GM18909 (cell line): ENCODE measurements around the gene KIAA0825.

Source experiments
- ATAC-seq: cut with Tn5 transposase; IDR thresholded peaks from one replicate; pipeline ENCODE4 v1.9.1; 2021; ENCODE audit warnings: mild to moderate bottlenecking; ENCODE audit not compliant: unreplicated experiment, poor library complexity

KIAA0825 gene

DNA sequence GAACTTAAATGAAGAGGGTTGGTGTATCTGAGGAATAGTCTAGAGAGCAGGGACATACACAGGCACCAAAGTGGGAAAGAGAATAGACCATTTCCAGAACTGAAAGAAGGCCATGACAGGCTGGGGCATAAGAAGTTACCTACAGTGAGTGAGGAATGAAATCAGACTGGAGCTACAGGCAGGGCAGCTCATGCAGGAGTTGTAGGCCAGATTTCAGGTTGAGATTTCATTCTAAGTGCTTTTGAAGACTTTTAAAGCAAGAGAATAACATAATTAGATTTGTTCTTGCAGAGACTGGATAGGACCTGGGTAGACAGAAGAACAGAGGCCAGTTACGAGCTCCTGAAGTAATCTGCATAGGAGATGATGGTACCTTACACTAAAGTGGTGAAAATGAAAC is 280.8 kb downstream of the KIAA0825 start:
- ATAC-seq, result no peak

DNA sequence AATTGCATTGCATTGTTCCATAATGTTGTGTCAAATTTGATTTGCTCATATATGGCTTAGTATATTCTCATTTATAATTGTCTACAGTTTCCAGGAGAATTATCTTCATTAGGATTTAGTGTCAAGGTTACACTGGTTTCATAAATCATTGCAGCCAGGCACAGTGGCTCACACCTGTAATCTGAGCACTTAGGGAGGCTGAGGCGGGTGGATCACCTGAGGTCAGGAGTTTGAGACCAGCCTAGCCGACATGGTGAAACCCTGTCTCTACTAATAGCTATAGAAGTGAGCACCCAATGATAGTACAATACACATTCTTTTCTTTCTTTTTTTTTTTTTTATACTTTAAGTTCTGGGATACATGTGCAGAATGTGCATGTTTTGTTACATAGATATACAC is 282.5 kb downstream of the KIAA0825 start:
- no peak for ATAC-seq

DNA sequence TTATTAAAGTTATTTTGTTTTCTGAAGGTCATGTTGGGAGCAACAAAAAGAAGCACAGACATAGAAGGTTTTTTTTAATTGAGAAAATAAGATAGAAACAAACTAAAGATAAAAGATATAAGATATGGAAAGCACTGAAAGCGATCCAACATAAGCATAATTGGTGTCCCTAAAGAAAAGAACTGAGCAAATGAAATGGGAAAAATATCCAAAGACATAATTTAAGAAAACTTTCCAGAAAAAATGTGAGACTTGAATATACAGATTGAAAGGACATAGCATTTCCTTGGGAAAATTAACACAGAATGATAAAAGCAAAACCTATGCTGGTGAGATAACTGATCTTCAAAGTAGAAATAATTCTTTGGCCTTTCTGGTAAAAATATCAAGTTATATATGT is 289.3 kb downstream of the KIAA0825 start:
- no peak for ATAC-seq

DNA sequence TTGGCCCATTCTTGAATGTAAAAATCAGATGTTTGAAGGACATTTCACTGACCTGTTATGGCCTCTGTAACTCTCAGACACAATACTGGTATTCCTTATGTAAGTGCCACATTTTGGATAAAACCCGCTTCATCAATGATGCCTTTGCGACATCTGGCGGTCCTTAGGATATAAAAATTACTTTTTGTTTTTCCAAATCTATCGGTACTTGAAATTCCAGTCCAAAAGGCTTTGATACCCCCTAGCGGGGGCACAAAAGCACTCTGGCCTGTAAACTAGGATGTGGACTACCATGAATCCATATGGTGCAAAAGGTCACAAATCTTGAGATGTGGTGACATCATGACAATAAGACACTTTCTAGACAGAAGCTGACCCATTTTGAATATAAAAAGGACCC is 291.8 kb downstream of the KIAA0825 start:
- ATAC-seq, result no peak

DNA sequence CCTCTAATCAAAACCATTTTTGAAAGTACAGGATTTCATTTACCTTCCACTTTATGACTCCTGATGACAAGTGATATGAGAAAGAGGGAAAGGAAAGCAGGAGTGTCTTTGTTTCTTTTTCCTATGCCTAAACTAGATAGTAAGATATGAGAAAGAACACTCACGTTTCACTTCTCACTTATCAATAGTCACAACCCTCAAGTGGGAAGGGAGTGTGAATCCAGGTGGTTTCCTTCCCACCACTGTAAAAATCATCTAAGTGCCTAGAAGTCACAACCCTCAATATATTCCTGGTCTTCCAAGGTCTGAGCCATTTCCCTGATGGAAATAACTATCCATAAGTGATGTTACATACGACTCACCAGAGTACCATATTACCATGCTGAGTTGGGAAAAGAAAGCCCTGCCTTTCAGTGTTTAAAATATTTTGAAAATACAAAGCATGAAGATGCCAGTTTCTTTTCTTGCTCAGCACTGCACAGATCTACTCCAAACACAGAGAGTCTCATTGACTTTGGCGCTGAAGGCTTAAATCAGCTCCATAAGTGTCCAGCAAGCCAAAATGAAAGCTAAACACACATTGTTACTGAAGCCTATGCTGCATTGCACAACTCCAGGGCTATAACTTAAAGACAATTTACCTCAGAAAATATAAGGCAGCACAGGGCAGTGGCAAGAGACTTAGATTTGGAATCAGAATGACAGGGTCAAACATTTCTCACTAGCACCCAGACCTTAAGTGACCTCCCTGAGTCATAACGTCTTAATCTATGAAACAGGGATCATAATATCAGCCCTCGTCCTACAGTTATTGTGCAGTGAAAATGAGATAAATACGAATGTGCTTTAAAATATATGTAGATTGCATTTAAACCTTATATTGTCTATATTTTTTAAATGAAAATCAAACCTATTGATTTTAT is 301.2 kb downstream of the KIAA0825 start:
- no peak for ATAC-seq

DNA sequence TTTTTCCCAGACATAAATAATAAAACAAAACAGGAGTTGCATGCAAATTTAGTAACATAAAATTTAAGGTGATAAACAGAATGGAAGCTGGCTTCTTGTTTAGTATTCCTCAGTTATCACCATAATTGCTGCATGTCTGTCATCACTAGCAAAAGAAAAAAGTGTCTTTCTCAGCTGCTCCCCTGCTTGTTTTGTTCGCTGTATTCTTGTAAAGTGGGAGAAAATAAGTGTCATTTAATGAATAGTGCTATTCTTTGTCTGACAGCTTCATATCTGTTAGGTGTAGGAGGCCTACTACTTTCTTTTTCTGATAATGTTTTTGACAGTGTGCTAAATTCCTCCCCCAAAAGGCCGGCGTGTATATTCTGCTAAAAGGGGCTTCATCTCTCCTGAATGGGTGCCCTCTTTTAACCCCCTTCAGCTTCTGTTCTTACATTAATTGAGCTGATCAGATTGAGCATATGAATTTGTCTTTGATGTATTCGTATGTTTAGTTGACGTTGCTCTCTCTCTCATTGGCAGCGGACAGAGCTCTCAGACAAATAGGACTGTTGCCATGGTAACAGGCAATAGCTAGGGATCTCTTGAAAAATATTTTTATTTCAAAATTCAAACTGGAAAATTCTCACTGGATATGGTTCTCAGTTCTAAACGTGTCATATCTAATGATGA is 303.8 kb downstream of the KIAA0825 start:
- ATAC-seq, result no peak

DNA sequence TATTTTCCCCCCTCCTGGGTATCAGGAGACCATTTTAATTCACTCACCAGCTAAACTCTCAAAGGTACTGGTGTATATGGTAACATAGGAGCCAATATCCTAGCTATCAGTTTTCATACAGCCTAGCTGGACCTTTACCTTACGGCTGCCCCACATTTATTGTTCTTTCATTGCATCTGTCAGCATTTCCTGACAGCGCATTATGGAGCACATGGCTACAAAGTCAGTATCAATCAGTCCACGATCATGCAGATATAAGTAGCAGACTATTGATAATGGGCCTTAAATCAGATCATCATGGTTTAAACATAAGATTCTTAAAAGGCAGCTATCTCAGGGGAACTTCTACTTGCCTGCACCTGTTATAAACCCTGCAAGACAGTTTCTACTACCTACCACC is 304.7 kb downstream of the KIAA0825 start:
- ATAC-seq, result no peak

DNA sequence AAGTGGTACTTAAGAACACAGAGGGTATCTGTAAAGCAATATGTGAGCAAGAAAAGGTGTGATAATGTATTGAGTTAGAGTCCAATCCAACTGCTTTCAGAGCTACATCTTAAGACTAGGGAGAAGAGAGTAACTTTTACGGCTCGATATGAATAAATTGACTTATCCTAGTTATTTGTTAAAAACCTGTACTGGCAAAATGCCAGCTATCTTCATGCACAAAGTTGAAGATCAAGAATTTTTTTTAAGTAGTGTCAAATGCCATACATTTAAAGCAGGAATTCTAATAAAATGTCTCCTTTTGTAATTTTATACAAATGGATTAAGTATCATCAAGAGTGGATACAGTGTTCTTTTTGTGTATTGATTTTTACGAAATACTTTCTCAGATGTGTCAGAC is 305.2 kb downstream of the KIAA0825 start:
- ATAC-seq, result no peak

DNA sequence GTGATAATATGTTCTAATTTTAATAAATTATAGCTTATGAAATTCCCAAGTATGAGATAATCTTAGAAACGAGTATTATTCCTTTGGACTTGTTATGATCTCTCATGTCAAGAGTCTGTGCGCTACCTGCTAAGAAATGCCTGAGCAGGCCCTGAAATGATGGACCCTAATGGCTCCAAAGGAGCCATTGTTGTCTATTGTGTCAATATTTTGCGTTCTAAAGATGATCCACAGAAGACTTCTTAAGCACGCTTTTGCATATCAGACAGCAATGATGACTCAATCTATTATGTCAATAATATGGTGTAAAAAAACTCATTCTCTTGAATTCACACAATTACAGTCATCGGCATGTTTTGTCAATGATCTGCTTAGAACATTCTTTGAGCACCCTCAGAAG is 306.1 kb downstream of the KIAA0825 start:
- ATAC-seq, result no peak

DNA sequence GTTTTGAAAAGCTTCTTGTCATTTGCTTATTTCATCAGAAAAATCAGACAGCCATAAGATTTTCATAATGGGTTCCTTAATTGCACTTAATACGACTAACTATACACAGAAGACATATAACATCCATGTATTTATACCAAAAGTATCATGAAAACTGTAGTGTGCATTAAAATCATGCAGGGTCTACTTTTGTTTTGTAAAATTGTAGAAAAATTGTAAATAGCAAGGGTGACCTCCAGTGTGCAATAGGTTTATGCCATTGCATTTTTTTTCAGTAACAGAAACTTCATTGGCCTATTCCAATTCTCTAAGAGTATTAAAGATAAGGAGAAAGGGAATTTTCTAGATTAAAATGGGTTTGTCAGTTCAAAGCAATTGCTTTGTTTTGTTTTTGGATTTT is 307.6 kb downstream of the KIAA0825 start:
- ATAC-seq, result no peak

DNA sequence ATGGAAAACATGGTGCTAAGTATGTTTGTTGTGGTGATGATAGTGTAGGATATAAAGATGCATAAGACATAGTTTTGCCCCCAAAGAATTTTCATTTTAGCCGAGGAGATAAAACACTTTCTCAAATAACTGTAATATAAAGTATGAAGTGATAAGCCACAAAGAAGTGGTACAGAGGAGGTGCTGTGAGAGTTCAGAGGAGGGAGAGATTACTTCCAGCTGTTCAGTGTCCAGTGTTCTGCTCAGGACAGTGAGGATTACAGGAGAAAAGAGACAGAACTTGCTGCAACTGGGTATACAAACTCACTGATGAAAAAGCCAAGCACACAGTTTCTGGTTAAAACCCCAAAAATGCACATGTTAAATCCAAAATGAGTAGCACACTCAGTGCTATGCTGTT is 309.3 kb downstream of the KIAA0825 start:
- ATAC-seq, result no peak

DNA sequence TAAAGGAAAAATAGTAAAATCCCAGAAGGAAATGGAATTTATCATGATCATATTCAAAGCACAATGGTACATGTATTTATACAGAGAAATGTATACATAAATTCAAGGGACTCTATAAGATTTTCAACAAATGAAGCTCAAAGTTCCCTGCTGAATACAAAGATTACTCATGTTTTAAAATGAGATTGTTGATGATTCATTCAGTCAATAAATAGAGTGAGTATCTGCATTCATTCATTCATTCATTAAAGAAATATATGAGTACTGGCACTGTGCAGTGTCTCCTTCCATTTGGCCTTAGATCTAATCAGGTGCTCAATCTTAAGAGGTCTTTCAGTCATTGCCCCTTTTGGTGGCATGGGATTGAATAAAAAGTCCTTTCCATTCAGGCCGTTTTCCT is 310.0 kb downstream of the KIAA0825 start:
- ATAC-seq, result no peak

DNA sequence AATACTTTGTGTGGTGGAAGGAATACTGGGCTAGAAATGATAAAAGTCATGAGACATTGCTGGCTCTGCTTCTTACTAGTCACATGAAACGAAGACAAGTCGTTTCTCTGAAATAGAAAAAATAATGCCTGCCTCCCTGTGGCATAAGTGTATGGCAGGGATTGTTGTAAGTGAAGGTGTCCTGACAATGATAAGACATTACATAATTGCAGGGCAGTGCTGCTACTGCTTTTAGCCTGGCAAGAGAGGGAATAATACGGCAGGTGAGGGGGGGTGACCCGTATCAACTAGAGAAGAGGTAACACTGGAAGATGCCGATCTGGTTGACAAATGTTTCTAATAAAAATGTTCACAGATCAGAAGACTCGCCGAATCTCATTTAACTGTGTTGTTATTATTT is 314.3 kb downstream of the KIAA0825 start:
- ATAC-seq, result no peak

DNA sequence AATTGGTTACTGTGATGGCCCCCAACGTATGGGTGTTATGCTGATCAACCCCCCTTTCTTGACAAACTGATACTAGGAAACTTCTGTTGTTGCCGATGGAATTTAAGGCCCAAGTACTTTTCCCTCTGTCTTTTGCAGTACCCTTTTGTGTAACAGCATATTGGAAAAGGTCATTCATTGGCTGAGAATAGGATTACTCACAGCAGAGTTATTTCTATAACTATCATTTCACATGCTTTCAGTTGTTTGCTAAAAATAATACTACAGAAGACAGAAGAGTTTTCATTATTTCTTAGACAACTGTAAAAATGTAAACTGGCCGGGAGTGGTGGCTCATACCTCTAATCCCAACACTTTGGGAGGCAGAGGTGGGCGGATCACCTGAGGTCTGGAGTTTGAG is 329.5 kb downstream of the KIAA0825 start:
- ATAC-seq, result no peak

DNA sequence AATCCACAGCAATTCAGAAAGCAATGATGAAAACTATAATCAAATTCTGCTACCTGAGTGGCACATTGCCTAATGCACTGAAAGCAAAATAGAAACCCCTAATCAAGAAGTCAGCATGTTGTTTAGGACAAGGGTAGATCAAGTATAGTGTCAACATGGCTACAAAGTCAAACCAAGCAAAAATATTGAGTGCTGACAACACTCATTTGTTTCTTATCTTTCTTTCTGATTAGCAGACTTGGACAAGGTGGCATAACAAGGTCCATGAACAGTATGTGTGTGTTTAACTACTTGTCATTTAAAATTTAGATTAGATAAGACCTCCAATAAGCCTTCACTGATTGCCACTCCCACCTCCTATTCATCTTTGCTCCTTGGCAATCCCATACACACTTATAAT is 332.4 kb downstream of the KIAA0825 start:
- ATAC-seq, result no peak

DNA sequence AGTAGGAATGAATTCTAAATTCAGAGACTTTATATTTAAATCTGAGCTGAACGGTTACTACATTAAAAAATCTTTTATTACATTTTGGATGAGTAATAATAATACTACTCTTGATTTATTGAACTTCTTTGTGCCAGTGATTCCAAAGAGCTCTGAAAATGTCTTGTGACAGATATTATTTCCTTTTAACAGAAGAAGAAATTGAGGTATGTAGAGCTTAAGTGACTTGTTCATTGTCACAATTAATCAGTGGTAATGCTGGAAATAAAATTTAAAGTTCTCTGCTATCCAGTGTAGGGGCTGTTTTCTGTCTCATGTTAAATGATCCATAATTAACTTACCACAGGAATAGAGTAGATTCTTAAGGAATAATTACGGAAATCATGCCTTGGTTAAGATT is 335.3 kb downstream of the KIAA0825 start:
- no peak for ATAC-seq

DNA sequence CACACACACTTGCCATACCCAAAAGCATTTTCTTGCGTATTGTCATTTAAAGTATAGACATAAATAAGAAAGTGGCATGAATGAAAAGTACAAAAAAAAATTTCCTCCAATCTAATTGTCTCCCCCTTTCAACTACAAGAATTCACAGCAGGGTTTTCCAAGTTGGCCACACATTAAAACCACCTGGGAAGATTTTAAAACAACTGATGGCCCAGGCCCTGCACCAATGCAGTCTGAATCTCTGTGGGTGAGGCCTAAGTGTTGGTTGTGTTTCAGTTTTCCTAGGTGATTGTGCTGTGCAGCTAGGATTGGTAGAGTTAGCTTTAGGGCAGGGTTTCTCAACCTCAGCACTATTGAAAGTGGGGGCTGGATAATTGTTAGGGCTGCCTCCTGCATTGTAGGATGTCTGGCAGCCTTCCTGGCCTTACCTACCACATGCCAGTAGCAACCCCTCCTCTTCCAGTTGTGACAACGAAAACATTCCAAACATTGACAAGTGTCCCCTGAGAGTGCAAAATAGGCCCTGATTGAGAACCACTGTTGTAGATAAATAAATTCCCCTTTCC is 337.1 kb downstream of the KIAA0825 start:
- ATAC-seq, result no peak

DNA sequence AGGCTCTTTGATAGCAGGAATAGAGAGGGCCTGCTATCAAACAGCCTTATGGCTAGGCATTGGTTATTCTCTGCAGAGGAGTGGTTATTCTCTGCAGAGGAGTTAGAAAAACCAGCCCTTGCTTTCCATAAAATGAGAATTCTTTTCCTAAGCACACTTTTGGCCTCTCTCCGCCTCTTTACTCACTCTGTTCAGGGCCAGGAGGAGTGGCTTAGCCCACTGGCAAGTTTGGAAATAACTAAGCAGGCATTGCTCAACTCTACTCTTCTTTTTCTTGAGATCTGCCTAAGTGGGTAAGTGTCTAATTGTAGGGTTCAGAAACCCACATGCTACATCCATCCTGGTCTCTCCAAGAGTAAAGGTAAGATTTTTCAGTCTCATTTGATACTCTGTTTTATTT is 341.7 kb downstream of the KIAA0825 start:
- no peak for ATAC-seq

DNA sequence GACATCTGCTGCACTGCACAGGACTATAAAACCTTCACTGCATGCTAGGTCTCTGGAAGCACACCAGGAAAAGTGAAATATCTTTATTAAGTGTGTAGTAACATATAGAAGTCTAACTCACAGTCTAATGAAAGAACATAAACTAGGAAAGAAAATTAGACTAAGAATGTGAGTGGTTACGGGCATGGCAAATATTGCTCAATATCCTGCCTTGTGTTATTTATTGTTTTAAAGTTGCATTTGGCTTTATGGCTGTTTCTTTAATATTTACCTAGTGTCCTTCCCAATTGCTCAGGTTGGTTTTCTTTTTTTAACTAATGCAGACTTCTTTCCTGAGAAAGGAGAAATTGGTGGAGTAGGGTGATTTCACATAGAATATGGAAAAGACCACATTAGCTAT is 342.4 kb downstream of the KIAA0825 start:
- no peak for ATAC-seq

DNA sequence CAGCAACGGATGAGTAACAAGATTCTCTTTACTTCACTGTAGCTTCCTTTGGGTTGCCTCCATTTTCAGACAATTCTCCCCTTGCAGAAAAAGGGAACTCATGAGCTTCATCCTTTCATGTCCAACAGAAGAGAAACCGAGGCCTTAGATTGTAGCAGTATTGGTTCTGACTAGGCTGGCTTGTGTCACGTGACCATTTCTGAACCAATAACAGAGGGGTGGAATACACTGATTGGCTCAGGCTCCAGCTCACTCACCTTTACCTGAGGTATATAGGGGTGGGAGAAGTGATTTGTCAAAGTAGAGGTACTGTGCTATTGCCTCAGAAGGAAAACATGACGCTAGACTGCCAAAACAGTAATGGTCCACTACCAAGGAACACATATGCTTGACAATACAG is 343.7 kb downstream of the KIAA0825 start:
- ATAC-seq, result no peak

DNA sequence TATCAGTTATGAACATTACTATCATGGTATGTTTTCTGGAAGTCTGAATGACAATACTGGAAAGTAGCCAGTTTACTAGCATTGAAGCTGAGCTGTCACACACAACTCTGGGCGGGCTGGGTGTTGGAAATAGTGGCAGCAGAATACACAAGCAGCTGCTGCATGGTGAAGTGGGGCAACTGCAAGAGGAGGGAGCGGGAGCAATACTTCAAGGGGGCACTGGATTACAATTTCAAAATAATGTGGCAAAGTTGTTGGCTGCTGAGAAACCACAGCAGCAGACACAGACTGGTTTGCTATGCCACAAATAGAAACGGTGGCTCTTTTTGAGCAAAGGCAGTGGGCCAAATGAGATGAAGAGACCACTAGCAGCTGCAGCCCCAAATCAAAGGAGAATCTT is 350.2 kb downstream of the KIAA0825 start:
- no peak for ATAC-seq
